ENCODE measurements around the gene KRT34. TPM values are rescaled to one million over a fixed set of nuclear protein-coding genes. Genes with fewer than 3 reads are reported as not detected.

KRT34 gene
- total RNA-seq, 1 donor, result 0.10 TPM

- H3K4me3 ChIP-seq (ENCODE audit: low read length), result no peak overlapping the region
- no peaks in the 10 kb centered on the region for H3K9me3 ChIP-seq (ENCODE audit: low read depth, low read length)
- peaks cover 30% of the 10 kb centered on the region for H3K4me1 ChIP-seq (ENCODE audit: insufficient read depth, low read length)
- no peaks in the 10 kb centered on the region for H3K27me3 ChIP-seq (ENCODE audit: insufficient read depth, low read length)
These were observed 46.4 kb downstream of the KRT34 start for GRCh38 chr17:41335747-41336146.

DNA sequence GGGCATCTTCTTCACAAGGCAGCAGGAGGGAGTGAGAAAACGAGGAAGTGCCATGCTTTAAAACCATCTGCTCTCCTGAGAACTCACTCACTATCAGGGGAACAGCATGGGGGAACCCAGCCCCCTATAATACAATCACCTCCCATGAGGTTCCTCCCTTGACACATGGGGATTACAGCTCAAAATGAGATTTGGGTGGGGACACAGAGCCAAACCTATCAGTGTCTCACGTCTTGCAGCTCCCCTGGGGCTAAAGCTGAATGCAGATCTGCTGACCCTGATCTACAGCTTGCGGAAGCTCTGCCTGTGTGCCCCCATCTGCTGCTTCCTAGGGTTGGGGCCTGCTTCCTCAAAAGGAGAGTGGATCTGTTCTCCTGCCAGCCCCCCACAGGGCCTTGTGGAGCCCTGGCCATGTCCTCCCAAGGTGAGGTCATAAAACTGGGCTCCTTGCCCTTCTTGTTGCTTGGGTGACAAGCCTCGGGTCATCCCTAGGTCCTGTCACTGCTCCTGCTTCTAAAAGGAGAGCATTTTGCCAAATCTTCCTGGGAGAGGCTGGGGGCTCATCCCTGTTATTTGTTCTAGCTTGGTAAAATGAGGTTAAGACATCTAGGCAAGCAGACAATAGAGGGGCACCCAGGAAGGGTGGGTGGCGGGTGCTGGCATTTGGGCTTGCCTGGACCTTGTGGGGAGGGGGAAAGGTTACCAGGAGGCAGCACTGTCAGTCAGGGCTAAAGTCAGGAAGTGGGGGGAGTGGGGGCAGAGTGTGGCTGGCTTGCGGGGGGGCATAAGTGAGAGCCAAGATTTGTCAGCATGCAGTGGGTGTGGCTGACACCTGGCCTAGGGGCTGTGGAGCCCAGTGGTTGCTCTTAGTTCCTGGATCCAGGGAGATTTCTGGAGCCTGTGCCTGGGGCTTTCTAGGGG lies 47.5 kb downstream of the KRT34 start:
- H3K9me3 ChIP-seq (ENCODE audit: low read depth, low read length), result no peaks in the 10 kb centered on the region
- no peak overlapping the region for H3K4me3 ChIP-seq (ENCODE audit: low read length)
- no peaks in the 10 kb centered on the region for H3K27me3 ChIP-seq (ENCODE audit: insufficient read depth, low read length)
- H3K4me1 ChIP-seq (ENCODE audit: insufficient read depth, low read length), result peaks cover 19% of the 10 kb centered on the region

DNA sequence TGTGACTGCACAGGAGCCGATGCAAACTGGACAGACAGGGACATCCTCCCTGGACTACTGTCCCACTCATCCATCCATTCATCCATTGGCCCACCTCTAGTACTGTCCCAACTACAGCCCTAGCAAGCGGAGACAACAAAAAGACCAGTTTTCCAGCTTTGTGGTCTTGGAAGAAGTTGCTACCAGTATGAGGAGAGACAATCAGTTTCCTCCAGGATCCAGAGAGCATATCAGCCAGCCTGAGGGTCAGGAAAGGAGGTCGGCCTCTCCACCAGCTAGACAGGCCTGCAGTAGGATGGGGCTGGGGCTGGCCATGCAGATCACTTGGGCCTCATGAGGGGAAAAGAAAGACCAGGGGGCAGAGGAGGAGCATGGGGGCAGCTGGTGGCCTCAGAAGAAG lies 48.3 kb downstream of the KRT34 start:
- Histone ChIP-seq H3K4me1 (ENCODE audit: insufficient read depth, low read length) (peaks cover 11% of the 10 kb centered on the region), H3K27me3 (ENCODE audit: insufficient read depth, low read length) (no peaks in the 10 kb centered on the region), H3K4me3 (ENCODE audit: low read length) (no peak overlapping the region), H3K9me3 (ENCODE audit: low read depth, low read length) (no peaks in the 10 kb centered on the region)

- Histone ChIP-seq H3K4me3 (ENCODE audit: low read length) (no peak overlapping the region), H3K27me3 (ENCODE audit: insufficient read depth, low read length) (no peaks in the 10 kb centered on the region), H3K4me1 (ENCODE audit: insufficient read depth, low read length) (peaks cover 8% of the 10 kb centered on the region), H3K9me3 (ENCODE audit: low read depth, low read length) (no peaks in the 10 kb centered on the region)
These were observed 49.0 kb downstream of the KRT34 start for GRCh38 chr17:41333098-41333497.

GRCh38 chr17:41332239-41332638 lies 49.9 kb downstream of the KRT34 start:
- Histone ChIP-seq H3K4me3 (ENCODE audit: low read length) (no peak overlapping the region), H3K4me1 (ENCODE audit: insufficient read depth, low read length) (peaks cover 8% of the 10 kb centered on the region), H3K9me3 (ENCODE audit: low read depth, low read length) (no peaks in the 10 kb centered on the region), H3K27me3 (ENCODE audit: insufficient read depth, low read length) (no peaks in the 10 kb centered on the region)

DNA sequence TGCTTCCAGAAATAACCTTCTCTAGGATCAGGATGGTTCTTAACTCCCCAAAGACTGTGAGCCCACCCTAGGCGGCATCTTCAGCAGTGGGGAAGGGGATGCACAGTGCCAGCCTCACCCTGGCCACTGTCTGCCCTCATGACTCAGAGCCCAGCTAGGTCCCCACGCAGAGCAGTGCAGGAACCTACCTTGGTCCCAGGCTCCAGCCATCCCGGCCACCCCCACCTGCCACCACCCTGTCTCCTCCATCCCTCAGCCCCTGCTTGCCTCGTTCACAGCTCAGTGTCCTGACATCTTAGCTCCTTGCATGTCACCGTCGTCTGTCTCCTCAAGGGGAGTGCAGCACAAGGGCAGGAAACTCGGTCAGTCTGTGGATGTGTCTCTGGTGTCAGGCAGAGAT lies 50.5 kb downstream of the KRT34 start:
- Histone ChIP-seq H3K27me3 (ENCODE audit: insufficient read depth, low read length) (no peaks in the 10 kb centered on the region), H3K4me1 (ENCODE audit: insufficient read depth, low read length) (peaks cover 12% of the 10 kb centered on the region), H3K4me3 (ENCODE audit: low read length) (no peak overlapping the region), H3K9me3 (ENCODE audit: low read depth, low read length) (no peaks in the 10 kb centered on the region)

DNA sequence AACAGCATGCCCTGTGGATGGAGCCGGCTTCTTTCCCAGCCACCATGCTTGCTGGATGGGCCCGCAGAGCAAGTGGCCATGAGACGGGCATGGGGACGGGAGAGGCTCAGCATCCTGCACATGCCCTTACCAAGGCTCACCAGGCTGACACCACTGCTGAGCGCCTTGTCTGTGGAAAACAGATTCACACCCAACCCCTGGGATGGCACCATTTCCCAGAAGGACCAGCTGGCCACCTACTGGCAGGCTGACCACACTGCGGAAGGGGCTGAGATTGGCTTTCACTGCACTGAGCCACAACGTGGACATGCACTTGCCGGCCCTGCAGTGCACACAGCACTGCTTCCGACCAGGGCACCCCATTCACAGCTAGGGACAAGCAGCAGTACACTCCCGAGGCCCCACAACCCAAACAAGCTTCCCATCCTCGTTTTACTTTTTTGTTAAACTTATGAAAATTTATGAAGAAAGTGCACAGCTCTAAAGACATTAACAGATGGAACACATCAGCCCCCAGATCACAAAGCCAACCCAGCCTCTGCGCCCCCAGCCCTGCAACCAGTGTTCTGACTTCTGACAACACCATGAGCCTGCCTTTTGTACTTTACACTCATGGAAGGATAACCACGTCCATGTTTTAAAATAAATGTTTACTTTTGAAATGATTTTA lies 52.7 kb downstream of the KRT34 start:
- H3K4me3 ChIP-seq (ENCODE audit: low read length), result no peak overlapping the region
- no peaks in the 10 kb centered on the region for H3K9me3 ChIP-seq (ENCODE audit: low read depth, low read length)
- H3K4me1 ChIP-seq (ENCODE audit: insufficient read depth, low read length), result peaks cover 6% of the 10 kb centered on the region
- no peaks in the 10 kb centered on the region for H3K27me3 ChIP-seq (ENCODE audit: insufficient read depth, low read length)

GRCh38 chr17:41328207-41328606 lies 53.9 kb downstream of the KRT34 start:
- no peaks in the 10 kb centered on the region for H3K27me3 ChIP-seq (ENCODE audit: insufficient read depth, low read length)
- H3K4me3 ChIP-seq (ENCODE audit: low read length), result no peak overlapping the region
- H3K4me1 ChIP-seq (ENCODE audit: insufficient read depth, low read length), result peaks cover 6% of the 10 kb centered on the region
- H3K9me3 ChIP-seq (ENCODE audit: low read depth, low read length), result no peaks in the 10 kb centered on the region

Other genes with a start within 250 kb of the KRT34 start
- not detected for gene KRTAP4-6, start 241.8 kb downstream of the KRT34 start, total RNA-seq
- gene KRTAP4-5, start 232.5 kb downstream of the KRT34 start, total RNA-seq, result not detected
- not detected for gene KRTAP4-4, start 221.6 kb downstream of the KRT34 start, total RNA-seq
- gene KRTAP4-3, start 214.1 kb downstream of the KRT34 start, total RNA-seq, result not detected
- gene KRTAP4-2, start 204.1 kb downstream of the KRT34 start, total RNA-seq, result not detected
- gene KRTAP4-1, start 197.4 kb downstream of the KRT34 start, total RNA-seq, result not detected
- gene KRTAP9-1, start 192.4 kb downstream of the KRT34 start, total RNA-seq, result not detected
- not detected for gene KRTAP9-2, start 155.7 kb downstream of the KRT34 start, total RNA-seq
- not detected for gene KRTAP9-3, start 149.9 kb downstream of the KRT34 start, total RNA-seq
- not detected for gene KRTAP9-8, start 144.3 kb downstream of the KRT34 start, total RNA-seq
- not detected for gene KRTAP9-4, start 132.6 kb downstream of the KRT34 start, total RNA-seq
- gene KRTAP9-9, start 126.9 kb downstream of the KRT34 start, total RNA-seq, result not detected
- gene KRTAP9-6, start 116.9 kb downstream of the KRT34 start, total RNA-seq, result not detected
- gene KRTAP9-7, start 106.6 kb downstream of the KRT34 start, total RNA-seq, result not detected
- gene KRTAP29-1, start 79.5 kb downstream of the KRT34 start, total RNA-seq, result not detected
- 0.21 TPM for gene KRTAP16-1, start 73.0 kb downstream of the KRT34 start, total RNA-seq
- not detected for gene KRTAP17-1, start 66.6 kb downstream of the KRT34 start, total RNA-seq
- gene KRT33A, start 31.5 kb downstream of the KRT34 start, total RNA-seq, result not detected
- gene KRT33B, start 12.5 kb downstream of the KRT34 start, total RNA-seq, result not detected
- not detected for gene KRT31, start 15.3 kb upstream of the KRT34 start, total RNA-seq
- not detected for gene KRT37, start 42.3 kb upstream of the KRT34 start, total RNA-seq
- not detected for gene KRT38, start 58.7 kb upstream of the KRT34 start, total RNA-seq
- gene KRT32, start 85.1 kb upstream of the KRT34 start, total RNA-seq, result not detected
- not detected for gene KRT35, start 98.8 kb upstream of the KRT34 start, total RNA-seq
- not detected for gene KRT36, start 107.6 kb upstream of the KRT34 start, total RNA-seq
- gene KRT13, start 123.3 kb upstream of the KRT34 start, total RNA-seq, result 0.73 TPM
- gene KRT15, start 136.6 kb upstream of the KRT34 start, total RNA-seq, result not detected
- gene KRT19, start 146.0 kb upstream of the KRT34 start, total RNA-seq, result 0.21 TPM
- 0.10 TPM for gene KRT9, start 189.8 kb upstream of the KRT34 start, total RNA-seq
- gene KRT14, start 204.6 kb upstream of the KRT34 start, total RNA-seq, result not detected
- not detected for gene KRT16, start 230.5 kb upstream of the KRT34 start, total RNA-seq
- 0.42 TPM for gene KRT17, start 242.3 kb upstream of the KRT34 start, total RNA-seq

Measured in mononuclear cell (primary cell).